ENCODE measurements around the gene ALDOC. TPM values are rescaled to one million over a fixed set of nuclear protein-coding genes. Genes with fewer than 3 reads are reported as not detected.
"Not testable (repeated sequence)": the region's sequence is repeated elsewhere in the genome, so short reads cannot be mapped to it uniquely, and the experiment has no call there.

ALDOC gene
- total RNA-seq, 1 experiment from 2014 or later, result 1.3 TPM

DNA sequence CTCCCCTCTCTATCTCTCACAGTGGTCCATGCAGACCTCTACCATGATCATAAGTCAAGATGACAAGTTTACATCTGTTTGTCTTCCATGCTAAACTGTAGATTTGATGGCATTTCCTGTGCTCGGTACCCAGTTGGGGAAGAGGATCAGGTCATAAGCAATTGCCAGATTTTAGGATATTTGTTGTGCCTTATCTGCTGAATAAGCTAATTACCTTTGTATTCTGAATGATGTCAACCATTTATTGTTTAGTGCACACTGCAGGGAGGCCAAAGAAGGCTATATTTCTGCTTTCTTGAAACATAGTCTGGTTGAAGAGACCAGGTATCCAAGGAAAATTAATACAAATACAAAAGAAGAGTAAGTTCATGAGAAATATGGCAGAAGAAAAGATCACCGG, 5.8 kb upstream of the ALDOC start:
- no peak for DNase-seq (ENCODE audit: low spot score)

DNA sequence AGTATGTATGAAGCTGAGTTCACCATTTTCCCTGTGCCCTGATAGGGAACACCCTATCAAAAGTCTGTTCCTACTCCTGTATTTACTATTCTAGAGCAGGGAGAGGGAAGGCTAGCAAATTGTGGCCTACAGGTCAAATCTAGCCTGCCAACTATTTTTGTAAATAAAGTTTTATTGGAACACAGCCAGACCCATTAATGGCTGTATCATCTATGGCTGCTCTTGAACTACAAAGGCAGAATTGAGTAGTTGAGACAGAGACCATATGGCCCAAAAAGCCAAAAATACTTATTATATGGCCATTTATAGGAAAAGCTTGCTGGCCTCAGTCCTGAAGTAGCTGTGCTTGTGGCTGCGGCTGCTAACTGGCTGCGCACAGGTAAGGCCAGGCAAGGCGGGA, 4.3 kb upstream of the ALDOC start:
- no peak for DNase-seq (ENCODE audit: low spot score)

DNA sequence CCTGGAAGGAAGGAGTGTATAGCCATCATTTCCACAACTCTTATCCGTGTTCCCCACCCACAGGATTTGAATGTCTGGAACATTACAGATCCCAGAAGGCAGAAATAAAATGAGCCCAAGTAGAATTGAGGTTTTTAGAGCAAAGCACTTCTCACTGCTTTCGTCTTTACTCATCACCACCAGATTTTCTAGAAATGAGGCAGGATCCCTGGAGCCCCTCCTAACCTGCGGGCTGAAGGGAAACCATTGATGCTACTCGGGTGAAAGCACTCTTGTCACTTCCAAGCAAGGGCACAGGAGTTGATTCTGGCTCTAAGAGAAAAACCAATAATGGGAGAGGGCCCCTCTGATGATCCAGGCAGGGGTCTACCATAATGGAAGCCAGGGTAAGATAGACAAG, 2.8 kb upstream of the ALDOC start:
- DNase-seq (ENCODE audit: low spot score), result no peak

DNA sequence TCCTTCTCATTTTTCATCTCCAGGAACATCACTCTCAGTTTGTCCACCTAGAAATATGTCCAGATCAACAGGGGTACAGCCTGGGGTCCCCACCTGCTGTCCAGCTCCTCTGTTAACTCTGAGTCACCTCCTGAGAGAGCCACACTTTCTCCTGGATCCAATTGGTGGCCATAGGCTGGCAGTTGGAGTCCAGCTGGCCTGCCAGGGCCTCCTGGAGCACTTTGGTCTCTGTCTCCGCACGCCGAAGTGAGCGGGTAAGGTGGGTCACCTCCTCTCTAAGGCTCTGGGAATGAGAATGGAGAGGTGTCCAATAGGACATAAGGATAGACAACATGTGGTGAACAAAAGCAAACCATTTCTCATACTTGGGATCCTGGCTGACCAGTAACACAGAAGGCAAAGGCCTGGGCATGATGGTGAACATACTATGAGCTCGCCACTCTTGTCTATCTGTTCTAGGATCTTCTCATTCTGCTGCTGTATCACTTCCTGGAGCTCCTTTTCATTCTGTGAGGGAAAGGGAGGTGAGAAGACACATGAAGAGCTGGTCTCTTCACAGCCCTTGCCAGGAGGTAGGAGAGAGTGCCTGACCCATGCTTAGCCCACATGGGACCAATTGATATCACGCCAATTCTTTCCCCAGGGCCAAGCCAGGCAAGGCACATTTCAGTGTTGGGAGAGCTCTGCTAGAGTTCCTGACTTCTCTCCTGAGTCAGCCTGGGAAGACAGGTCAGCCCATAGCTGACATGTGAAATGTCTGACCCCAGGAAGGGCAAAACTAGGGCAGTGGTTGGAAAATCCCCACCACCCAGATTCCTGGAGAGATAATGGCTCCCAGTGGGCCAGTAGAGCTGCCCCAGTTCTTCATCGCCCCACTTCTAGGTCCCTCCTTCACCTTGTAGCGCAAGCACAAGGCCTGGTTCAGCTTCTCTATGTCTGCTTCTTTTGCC, 1.8 kb upstream of the ALDOC start:
- no peak for DNase-seq (ENCODE audit: low spot score)

DNA sequence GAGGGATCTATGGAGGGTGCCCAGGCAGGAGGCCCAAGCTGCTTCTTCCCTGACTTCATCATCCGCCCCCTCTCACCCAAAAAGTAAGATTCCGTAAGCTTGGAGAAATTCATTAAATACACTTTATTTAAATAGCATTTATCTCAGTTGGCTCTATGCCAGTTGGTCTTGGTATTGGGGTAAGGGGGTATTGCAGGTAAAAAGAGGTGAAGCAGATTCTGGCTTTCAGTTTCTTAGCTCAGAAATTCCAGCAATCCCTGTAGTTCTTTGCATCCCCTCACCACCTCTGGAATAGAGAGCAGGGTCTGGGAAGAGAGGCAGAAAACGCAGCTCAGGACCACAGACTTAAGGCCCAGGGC, 750 bp upstream of the ALDOC start:
- DNase-seq (ENCODE audit: low spot score), result no peak

DNA sequence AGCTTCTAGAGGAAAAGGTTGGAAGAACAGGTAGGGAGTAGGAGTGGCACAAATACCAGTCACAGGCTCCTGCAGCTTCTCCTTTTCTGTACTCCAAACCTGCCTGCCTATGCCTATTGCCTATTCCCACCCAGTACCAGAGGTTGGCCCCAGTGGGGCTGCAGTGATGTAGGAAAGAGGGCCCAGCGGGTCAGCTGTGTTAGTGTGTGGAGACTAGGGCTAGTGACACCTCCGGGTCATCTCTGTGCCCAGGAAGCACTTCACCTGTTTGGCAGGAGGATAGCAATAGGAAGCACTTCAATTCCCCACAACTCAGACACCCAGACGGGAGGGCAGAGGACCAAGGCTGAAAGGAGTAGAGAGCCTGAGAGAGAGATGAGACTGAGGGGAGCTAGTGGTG, 679 bp downstream of the ALDOC start:
- not testable (repeated sequence) for DNase-seq (ENCODE audit: low spot score)

DNA sequence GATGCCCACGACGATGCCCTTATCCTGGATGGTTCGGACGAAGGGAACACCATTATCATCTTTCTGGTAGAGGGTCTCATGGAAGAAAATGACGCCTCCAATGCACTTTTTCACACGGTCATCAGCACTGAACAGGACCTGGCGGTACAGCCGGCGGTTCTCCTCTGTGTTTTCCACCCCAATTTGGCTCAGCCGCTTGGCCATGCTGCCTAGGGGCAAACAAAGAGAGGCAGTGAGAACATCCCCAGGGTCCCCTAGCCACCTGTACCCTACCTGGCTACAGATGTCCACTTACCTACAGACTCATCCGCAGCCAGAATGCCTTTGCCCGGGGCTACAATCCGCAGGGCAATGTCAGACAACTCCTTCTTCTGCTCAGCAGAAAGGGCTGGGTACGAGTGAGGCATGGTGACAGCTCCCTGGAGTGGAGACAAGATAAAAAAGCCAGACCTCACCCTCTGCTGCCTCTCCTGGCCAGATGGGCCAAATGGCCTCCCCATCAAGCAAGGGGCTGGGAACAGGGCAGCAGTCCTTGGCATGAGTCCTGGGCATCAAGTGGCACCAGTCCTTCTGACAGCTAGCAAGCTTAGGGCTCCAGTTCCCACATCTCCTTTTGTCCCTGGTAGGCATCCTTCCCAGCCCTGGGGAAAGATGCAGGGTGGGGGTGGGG, 1.4 kb downstream of the ALDOC start:
- DNase-seq (ENCODE audit: low spot score), result no peak

DNA sequence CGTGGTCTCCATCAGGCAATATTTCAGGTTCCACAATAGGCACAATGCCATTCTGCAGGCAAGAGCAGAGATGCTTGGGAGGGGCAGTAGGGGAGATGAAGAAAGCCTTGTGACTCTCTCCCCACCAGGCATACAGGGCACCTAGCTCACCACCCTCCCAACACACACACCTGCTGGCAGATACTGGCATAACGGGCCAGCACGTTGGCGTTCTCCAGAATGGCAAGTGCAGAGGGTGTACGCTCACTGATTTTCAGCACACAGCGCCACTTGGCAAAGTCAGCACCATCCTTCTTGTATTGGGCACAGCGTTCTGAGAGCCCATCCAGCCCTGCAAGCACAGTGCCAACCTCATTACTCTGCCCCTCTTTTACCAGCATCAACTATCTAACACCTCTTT, 2.2 kb downstream of the ALDOC start:
- DNase-seq (ENCODE audit: low spot score), result no peak

DNA sequence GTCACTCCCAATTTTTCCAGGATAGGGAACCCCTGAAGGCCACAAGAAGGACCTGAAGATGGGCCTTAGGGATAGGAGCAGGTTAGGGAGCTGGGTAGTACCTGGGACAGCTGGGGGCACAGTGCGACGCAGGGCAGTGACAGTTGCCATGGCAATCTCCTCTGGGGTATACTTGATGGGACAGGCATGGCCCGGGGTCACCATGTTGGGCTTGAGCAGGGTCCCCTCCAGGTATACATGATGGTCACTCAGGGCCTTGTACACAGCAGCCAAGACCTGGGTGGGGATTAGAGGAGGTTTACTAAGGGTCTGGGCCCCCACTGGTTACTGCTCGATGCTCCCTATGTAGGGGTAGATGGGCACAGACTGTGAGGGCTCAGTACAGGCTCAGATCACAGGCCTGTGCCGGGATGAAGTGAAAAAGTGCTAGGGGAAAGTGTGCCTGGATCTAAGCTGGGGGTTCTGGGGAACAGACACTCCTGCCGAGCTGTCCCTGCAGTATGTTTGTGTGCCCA, 2.7 kb downstream of the ALDOC start:
- no peak for DNase-seq (ENCODE audit: low spot score)

DNA sequence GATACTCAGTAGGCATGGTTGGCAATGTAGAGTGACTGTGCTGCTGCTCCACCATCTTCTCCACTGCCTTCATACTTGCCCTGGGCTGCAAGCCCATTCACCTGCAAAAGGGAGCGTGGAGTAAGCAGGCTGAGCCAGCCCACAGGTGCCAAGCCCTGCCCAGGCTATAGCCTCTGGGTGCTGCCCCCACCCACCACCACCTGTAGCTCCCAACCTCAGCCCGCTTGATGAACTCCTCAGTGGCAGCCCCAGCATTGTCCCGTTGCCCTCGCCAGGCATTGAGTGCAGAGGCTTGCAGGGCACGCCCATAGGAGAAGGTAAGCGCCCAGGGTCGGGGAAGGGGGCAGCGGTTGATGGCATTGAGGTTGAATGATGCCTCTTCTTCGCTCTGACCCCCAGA, 3.2 kb downstream of the ALDOC start:
- DNase-seq (ENCODE audit: low spot score), result no peak

DNA sequence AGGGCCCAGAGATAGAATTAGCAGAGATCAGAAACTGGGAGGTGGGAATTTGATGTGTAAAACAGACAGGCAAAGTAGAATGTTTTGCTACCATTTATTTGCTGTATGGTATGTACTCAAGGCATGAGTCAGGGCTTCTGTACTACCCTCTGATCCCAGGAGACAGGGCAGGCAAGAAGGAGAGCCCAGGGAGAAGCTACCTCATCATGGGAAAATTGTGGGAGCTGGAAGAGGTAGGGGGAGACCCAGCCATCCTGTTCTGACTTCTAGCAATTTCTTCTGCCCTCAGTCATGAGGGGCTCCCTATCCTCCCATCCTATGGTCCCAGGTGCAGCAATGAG, 3.7 kb downstream of the ALDOC start:
- no peak for DNase-seq (ENCODE audit: low spot score)

DNA sequence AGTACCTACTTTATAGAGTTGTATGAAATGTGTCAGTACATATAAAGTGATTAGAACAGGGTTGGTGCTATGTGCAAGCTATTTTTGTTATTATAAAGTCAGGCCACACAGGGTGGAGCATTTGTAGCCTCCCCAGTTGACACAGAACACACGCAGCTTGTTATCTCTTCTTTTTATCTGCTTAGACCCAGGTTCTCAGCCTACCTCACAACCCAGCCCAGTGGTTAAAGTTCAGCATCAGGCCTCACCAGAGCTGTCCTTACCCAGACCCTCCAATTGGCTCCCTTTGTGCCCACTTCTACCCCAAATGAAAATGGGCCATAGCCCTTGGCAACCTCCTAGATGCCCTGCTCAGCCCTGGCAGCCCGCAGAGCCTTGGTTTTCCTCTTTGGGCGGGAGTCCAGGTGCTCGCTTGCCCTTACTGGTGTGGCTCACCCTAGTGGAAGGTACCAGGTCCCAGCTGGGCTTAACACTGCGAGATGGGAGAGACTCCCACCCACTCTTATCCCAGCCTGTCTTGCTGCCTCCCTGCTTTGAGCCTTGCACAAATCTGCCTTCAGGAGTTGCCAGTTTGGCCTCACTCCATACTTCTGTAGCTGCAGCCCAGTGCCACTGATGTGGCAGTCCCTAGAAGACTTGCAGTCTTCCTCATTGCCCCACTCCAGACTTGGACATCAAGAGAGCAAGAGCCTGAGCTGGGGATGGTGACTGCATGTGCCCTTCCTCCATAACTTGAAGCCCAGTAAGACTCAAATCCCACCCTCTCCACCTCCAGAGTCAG, 4.2 kb downstream of the ALDOC start:
- DNase-seq (ENCODE audit: low spot score), result no peak

DNA sequence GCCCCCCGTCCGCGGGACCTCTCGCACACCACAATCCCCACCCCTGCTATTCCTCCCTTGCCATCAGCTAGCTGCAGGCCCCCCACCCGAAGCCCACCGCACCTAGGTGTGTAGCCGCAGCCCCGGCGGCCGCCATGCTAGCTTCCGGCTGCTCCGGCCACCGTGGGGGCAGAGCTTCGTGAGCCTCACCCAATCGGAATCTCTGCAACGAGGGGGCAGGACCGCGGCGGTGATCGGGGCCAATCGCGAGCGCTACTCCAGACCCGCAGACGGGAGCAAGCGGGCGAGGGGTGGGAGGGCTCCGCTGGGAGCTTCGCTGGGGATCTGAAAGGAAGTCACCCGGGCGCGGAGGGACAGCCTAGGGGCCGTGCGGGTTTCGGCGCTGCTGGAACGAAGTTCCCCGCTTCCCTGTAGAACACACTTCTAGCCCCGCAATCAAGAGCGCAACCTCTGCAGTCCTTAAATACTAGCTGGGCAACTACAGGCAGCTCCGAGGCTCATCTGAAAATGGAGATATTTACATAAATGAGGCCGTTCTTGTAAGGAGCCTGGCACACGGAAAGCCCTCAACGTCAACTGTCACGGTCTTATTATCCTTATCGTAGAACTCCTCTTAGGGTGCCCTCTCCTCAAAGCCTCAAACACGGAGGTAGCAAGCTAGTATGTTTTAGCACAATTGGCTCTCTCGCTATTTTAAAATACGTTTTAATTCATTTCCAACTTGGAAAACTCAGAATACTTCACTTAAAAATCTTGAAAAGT, 5.2 kb downstream of the ALDOC start, which contains the start of gene PIGS:
TSS of gene PIGS (minus strand) at position 164 of the 762 bp plus-strand sequence. CDS start at position 136, 28 bp downstream.
- DNase-seq (ENCODE audit: low spot score), result peak; percentile 85

DNA sequence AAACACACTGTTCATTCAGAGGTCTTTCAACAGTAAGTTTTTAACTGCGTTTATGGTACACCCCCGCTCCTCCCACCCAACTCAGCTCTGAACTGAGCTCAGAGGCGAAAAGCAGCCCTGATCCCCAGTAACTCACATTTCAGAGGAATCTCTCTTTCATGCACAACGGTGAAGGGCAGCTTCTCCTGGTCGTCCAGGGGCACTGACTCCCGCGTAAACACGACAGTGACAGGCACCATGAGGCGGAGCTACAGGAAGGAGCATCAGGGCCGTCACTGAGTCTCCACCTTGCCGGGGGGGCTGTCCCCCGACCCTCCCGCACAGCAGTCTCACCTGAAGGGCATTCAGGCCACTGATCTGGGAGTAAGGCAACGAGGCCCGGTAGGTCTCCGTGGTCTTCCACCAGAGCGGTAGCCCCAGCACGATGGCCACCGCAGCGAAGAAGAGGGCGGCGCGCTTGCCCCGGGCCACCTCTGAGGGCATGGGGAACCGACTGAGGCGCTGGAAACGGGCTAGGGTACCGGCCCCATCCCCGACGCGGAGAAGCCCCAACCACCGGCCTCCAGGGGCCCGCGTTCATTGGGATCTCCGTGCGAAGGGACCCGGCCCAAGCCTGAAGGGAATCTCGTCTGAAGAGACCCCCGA, 5.9 kb downstream of the ALDOC start:
- DNase-seq (ENCODE audit: low spot score), result peak; percentile 38

DNA sequence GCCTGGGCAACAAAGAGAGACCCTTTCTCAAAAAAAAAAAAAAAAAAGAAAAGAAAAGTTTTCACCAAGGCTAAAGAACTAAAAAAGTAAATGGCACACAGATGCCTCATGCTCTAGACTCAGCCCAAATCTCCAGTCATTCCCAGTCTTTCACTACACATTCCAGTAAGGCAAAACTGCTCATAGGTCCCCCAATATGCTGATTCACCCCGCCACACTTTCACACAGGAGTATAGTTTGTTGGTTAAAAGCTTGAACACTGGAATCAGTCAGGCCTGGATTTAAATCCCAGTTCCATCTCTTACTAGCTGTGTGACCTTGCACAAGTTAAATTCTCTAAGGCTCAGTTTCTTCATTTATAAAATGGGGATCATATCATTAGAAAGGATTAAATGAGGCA, 7.2 kb downstream of the ALDOC start:
- no peak for DNase-seq (ENCODE audit: low spot score)

DNA sequence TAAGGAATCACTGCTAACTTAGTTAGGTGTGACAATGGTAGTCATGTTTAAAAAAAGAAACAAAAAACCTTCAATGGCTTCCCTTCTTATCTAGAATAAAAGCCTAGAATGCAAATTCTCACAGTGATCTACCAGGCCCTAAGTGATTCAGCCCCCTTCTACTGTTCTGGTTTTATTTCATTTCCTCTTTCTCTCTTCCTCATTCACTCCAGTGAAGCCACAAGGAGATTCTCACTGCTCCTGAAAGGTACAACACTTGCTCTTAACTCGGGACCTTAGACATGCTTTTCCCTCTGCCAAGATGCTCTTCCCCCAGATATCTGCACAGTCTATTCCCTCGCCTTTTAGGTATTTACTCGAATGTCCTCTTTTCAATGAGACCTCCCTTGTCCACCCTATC, 9.1 kb downstream of the ALDOC start:
- no peak for DNase-seq (ENCODE audit: low spot score)

DNA sequence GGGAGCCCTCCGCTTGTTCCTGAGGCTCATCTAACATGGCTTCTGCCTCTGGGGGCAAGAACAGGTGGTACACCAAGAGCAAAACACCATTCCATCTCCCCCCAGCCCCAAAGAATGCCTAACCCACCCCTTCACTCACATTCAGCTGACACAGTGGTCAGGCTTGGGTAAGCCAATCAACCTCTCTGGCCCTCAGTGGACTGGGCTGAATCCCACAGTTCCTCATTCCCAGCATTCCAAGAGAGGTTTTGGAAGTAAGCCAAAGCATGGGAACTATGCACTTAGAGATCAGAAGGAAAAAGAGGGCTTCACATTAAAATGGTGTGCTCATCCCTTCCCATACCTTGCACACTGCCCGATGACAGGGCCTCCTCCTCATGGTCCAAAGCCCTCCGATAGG, 13.2 kb downstream of the ALDOC start:
- peak; percentile 69 for DNase-seq (ENCODE audit: low spot score)

DNA sequence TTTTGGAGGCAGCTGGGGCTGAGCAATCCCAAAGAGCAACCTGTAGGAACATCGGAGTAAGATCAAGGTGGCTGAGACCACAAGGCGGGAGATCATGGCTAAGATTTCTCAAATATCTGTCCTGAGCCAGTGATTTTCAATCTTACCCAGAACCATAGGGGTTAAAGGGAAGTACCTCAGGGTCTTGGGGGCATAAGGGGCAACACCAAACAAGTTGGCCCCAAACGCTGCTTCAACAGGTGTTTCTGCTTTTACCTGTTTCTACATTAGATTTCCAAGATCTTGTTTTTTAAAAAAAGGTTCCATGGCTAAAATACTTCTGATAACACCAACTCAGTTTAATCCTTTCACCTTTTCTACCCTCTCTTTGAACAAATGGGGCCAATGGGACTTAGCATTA, 21.7 kb downstream of the ALDOC start:
- no peak for DNase-seq (ENCODE audit: low spot score)

DNA sequence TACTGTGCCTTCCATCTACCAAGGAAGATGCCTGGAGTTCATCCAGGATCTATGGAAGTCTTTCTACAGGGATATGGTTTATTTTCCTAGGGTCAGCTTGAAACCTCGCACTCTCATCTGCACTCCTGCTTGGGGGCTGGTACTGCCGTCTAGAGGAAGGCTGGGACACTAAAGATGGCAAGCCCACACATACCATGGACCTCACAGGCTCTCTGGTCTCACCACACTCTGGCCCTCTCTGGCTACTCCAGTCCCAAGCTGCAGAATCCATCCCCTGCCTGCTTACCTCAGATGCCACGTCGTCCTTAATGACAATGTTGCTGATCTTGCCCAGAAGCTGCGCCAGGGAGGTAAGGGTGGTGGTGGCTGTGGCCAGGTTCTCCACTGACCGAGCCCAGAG, 22.1 kb downstream of the ALDOC start:
- no peak for DNase-seq (ENCODE audit: low spot score)

DNA sequence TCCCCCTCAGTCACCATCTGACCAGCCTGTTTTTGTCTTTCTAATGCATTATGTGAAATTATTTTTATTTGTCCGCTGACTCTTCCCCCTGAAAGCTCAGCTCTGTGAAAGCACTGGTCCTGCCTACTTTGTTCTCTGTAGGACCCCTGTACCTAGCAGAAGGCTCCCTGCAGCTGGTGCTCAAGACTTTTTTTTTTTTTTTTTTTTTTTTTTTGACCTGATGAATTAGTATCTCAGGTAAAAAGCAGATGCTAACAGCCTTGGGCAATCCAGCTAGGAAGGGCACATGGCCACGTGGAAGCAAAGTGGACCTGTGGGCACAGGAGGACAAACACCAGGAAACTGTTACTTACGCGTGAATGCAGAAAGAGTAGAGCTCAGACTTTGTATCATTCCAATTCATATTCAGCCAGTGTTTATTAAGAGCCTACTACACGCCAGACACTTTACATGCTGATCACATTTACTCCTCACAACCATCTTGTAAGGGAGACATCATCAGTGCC, 23.6 kb downstream of the ALDOC start:
- no peak for DNase-seq (ENCODE audit: low spot score)
